SK-N-SH treated with all-trans-retinoic acid at 6 μM for 48 hours (cell line): Measurements from ENCODE around the gene TMEM190.

Experiments
- ATAC-seq: fragments of 200-7000 bp; cut with Tn5 transposase; 3 replicates; pipeline ENCODE4 v1.9.1; 2020; ENCODE audit warnings: mild to moderate bottlenecking, moderate library complexity
- BACH2 ChIP-seq: fragments of 250-450 bp; sonication (Bioruptor Pico); IDR thresholded peaks from 2 replicates; pipeline ENCODE4 v1.9.0; 2021; ENCODE audit warnings: mild to moderate bottlenecking, borderline replicate concordance
- CSDC2 ChIP-seq: fragments of 250-450 bp; sonication (Bioruptor Pico); IDR thresholded peaks from 2 replicates; pipeline ENCODE4 v1.5.0; 2020; ENCODE audit warnings: mild to moderate bottlenecking, moderate library complexity
- ESRRG ChIP-seq: fragments of 250-450 bp; sonication (Bioruptor Pico); IDR thresholded peaks from 2 replicates; pipeline ENCODE4 v1.6.1; 2021; ENCODE audit warnings: mild to moderate bottlenecking
- GLIS3 ChIP-seq: fragments of 250-450 bp; sonication (Bioruptor Pico); IDR thresholded peaks from 2 replicates; pipeline ENCODE4 v1.5.0; 2020; ENCODE audit warnings: mild to moderate bottlenecking, moderate library complexity
- OSR1 ChIP-seq: fragments of 250-450 bp; sonication (Bioruptor Pico); IDR thresholded peaks from 2 replicates; pipeline ENCODE4 v1.8.0; 2022; ENCODE audit warnings: moderate library complexity, mild to moderate bottlenecking, inconsistent platforms
- PATZ1 ChIP-seq: fragments of 250-450 bp; sonication (Bioruptor Pico); IDR thresholded peaks from 2 replicates; pipeline ENCODE4 v1.8.0; 2020; ENCODE audit warnings: mild to moderate bottlenecking, moderate library complexity, borderline replicate concordance
- PPARA ChIP-seq: fragments of 250-450 bp; sonication (Bioruptor Pico); IDR thresholded peaks from 2 replicates; pipeline ENCODE4 v1.5.0; 2020; ENCODE audit warnings: mild to moderate bottlenecking, borderline replicate concordance
- RARB ChIP-seq: fragments of 250-450 bp; sonication (Bioruptor Pico); IDR thresholded peaks from 2 replicates; pipeline ENCODE4 v1.8.0; 2021; ENCODE audit warnings: mild to moderate bottlenecking, moderate library complexity
- SNAI2 ChIP-seq: fragments of 250-450 bp; sonication (Bioruptor Pico); IDR thresholded peaks from 2 replicates; pipeline ENCODE4 v1.5.0; 2020; ENCODE audit warnings: mild to moderate bottlenecking, moderate library complexity
- TCF4 ChIP-seq: fragments of 250-450 bp; sonication (Bioruptor Pico); IDR thresholded peaks from 2 replicates; pipeline ENCODE4 v1.8.0; 2021; ENCODE audit warnings: mild to moderate bottlenecking, moderate library complexity, borderline replicate concordance
- TOX ChIP-seq: fragments of 250-450 bp; sonication (Bioruptor Pico); IDR thresholded peaks from 2 replicates; pipeline ENCODE4 v1.8.0; 2021; ENCODE audit warnings: mild to moderate bottlenecking, moderate library complexity, borderline replicate concordance
- TSHZ2 ChIP-seq: fragments of 250-450 bp; sonication (Bioruptor Pico); IDR thresholded peaks from 2 replicates; pipeline ENCODE4 v1.5.0; 2020; ENCODE audit warnings: mild to moderate bottlenecking, moderate library complexity
- ZC3H10 ChIP-seq: fragments of 250-450 bp; sonication (Bioruptor Pico); IDR thresholded peaks from 2 replicates; pipeline ENCODE4 v1.5.1; 2021; ENCODE audit warnings: mild to moderate bottlenecking, moderate library complexity
- ZFP3 ChIP-seq: fragments of 250-450 bp; sonication (Bioruptor Pico); IDR thresholded peaks from 2 replicates; pipeline ENCODE4 v1.5.0; 2020; ENCODE audit warnings: mild to moderate bottlenecking, moderate library complexity
- ZFP30 ChIP-seq: fragments of 450-650 bp; formaldehyde crosslinking; IDR thresholded peaks from 2 replicates; pipeline ENCODE4 v1.5.0; 2022; ENCODE audit warnings: mild to moderate bottlenecking, moderate library complexity
- ZNF70 ChIP-seq: fragments of 450-650 bp; formaldehyde crosslinking; IDR thresholded peaks from 2 replicates; pipeline ENCODE4 v1.5.0; 2020; ENCODE audit warnings: mild to moderate bottlenecking, moderate library complexity
- ZNF8 ChIP-seq: fragments of 450-650 bp; formaldehyde crosslinking; IDR thresholded peaks from 2 replicates; pipeline ENCODE4 v1.5.0; 2020; ENCODE audit warnings: mild to moderate bottlenecking, moderate library complexity
- TF ChIP-seq, protein P1 (sequence below): fragments of 250-450 bp; sonication (Bioruptor Pico); IDR thresholded peaks from 2 replicates; pipeline ENCODE4 v1.5.1; 2021; ENCODE audit warnings: mild to moderate bottlenecking, moderate library complexity

TMEM190 gene

DNA sequence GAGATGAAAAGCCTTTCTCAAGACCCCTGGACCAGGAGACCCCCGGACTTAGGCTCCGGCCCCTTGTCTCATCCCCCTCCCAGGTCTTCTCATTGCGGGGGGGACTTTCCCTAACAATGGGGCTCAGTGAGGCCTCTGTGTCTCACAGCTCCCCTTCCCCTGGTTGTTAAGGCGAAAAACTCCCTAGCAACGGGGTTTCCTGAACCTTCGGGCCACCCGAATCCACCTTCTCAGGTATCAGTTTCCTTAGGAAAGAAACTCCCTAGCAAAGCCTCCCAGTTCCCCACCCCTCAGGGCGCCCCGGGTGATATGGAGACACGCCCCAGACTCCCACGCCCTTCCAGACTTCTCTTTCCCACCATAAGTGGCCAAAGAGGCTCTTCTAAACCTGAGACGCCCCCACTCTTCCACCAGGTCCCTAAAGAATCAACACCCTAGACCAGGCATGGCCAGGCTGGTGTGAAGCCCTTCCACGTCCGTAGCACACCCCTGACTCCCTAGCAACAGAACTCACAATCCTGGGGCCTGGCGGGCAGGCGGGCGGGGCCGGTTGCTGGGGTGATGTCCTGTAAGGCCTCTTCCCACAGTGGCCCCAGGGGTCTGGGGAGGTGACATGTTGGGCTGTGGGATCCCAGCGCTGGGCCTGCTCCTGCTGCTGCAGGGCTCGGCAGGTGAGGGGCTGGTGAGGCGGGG is at the start of gene TMEM190:
TSS of gene TMEM190 (plus strand) at position 586 of the 693 bp plus-strand sequence. CDS start at position 614, 28 bp downstream.
- no peak for ATAC-seq
- TF ChIP-seq, protein P1, sequence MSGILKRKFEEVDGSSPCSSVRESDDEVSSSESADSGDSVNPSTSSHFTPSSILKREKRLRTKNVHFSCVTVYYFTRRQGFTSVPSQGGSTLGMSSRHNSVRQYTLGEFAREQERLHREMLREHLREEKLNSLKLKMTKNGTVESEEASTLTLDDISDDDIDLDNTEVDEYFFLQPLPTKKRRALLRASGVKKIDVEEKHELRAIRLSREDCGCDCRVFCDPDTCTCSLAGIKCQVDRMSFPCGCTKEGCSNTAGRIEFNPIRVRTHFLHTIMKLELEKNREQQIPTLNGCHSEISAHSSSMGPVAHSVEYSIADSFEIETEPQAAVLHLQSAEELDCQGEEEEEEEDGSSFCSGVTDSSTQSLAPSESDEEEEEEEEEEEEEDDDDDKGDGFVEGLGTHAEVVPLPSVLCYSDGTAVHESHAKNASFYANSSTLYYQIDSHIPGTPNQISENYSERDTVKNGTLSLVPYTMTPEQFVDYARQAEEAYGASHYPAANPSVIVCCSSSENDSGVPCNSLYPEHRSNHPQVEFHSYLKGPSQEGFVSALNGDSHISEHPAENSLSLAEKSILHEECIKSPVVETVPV (CRISPR knock-in tag), result no peak
- no peak for TF ChIP-seq ZFP3 (CRISPR knock-in tag)
- TF ChIP-seq, all 23 proteins: peak for 0

- peak; percentile 86 for ATAC-seq
These were observed 47.8 kb upstream of the TMEM190 start for GRCh38 chr19:55328774-55329318.

GRCh38 chr19:55329791-55330190 is 46.8 kb upstream of the TMEM190 start:
- ATAC-seq, result peak; percentile 61

DNA sequence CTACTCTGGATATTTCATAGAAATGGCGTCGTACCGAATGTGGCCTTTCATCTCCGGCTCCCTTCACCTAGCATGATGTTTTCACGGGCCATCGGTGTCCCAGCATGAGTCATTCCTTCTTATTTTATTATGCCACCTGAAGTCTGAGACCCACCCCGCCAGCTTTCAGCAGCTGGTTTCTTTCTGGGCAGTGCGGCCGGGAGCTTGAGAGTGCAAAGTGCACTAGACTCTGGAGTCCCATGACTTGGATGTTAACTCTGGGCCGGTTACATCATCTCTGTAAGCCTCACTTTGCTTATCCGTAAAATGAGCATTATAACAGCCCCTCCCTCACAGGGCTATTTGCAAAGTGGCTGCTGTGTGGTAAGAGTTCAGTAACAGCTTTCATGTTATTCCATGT is 42.8 kb upstream of the TMEM190 start:
- TF ChIP-seq PATZ1 (CRISPR knock-in tag) (no peak), ZFP30 (CRISPR knock-in tag) (no peak), ZFP3 (CRISPR knock-in tag) (no peak), OSR1 (CRISPR knock-in tag) (no peak), ESRRG (CRISPR knock-in tag) (no peak), ZNF8 (CRISPR knock-in tag) (no peak), ZNF70 (no peak), RARB (CRISPR knock-in tag) (no peak), TSHZ2 (CRISPR knock-in tag) (no peak), ZC3H10 (CRISPR knock-in tag) (no peak), SNAI2 (no peak), CSDC2 (CRISPR knock-in tag) (no peak), BACH2 (CRISPR knock-in tag) (no peak), PPARA (CRISPR knock-in tag) (no peak)
- ATAC-seq, result no peak

- TF ChIP-seq ZFP30 (CRISPR knock-in tag) (no peak), OSR1 (CRISPR knock-in tag) (no peak), TCF4 (CRISPR knock-in tag) (no peak), BACH2 (CRISPR knock-in tag) (no peak), ZNF8 (CRISPR knock-in tag) (no peak), TSHZ2 (CRISPR knock-in tag) (no peak), ZNF70 (no peak), SNAI2 (no peak), RARB (CRISPR knock-in tag) (no peak), GLIS3 (no peak), TOX (CRISPR knock-in tag) (no peak)
- TF ChIP-seq, protein P1 (CRISPR knock-in tag), result no peak
- TF ChIP-seq, all 23 proteins: peak for 0
- no peak for ATAC-seq
These were observed 40.5 kb upstream of the TMEM190 start for GRCh38 chr19:55336101-55336500.
